C4-2B (cell line): ENCODE measurements around the gene C3.

Source experiments
- ZFX ChIP-seq: fragments of 450-650 bp; IDR thresholded peaks from 2 replicates; pipeline ENCODE4 v1.6.1; 2017
- TF ChIP-seq, protein P1 (sequence below): fragments of 450-650 bp; conservative IDR thresholded peaks from 2 replicates; pipeline ENCODE4 v1.5.1; 2017; ENCODE audit warnings: mild to moderate bottlenecking

DNA sequence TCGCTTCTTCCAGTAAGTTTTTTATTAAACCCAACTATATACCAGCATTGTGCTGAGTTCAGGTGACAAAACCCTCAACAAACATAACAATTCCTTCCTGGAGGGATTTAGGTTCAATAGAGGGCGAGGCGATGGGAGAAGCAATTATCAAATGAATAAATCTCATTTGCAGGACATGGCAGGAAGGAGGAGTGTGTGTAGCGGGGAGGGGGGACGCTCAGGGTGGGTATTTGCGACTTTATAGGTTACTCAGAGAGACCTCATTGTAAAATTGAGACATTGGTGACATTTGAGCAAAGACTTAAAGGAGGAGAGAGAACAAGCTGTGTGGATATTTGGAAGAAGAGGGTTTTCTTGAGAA lies 3.9 kb downstream of the C3 start:
- TF ChIP-seq, protein P1, sequence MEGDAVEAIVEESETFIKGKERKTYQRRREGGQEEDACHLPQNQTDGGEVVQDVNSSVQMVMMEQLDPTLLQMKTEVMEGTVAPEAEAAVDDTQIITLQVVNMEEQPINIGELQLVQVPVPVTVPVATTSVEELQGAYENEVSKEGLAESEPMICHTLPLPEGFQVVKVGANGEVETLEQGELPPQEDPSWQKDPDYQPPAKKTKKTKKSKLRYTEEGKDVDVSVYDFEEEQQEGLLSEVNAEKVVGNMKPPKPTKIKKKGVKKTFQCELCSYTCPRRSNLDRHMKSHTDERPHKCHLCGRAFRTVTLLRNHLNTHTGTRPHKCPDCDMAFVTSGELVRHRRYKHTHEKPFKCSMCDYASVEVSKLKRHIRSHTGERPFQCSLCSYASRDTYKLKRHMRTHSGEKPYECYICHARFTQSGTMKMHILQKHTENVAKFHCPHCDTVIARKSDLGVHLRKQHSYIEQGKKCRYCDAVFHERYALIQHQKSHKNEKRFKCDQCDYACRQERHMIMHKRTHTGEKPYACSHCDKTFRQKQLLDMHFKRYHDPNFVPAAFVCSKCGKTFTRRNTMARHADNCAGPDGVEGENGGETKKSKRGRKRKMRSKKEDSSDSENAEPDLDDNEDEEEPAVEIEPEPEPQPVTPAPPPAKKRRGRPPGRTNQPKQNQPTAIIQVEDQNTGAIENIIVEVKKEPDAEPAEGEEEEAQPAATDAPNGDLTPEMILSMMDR: no peak
- TF ChIP-seq ZFX: no peak
